ENCODE results near the gene HTATIP2.

The HTATIP2 gene

DNA sequence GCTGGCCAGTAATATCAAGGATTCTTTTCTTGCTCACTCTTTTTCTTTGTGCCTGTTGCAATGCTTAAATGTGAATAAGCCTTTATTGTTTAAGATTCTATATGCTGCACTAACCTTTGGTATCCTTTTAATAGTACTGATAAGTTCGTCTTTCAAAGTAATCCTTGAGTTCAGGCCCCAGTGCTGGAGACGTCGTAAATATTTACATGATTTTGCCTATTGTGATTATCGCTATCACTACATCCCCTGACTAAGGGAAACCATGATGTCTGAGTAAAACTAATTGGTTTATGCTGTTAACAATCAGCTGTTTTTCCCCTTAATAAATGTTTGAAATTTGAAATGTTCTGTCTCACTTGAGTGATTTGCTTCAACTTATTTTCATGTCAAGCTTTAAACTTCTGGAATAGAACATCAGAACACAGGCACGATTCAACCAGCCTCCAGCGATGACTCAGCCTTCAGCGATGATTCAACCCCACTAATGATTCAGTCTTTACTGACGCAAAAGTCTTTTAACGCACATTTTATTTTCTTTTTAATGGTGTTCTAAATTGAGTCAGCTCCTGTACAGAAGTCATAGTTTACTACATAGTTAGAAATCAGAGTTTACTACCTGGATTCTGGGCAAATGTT, 3.9 kb downstream of the HTATIP2 start:
- DNase-seq (ENCODE audit: low read depth): peak; percentile 64
- H3K4me3 ChIP-seq (ENCODE audit: low read depth, low read length): no peak overlapping the region
- TF ChIP-seq, protein P1, sequence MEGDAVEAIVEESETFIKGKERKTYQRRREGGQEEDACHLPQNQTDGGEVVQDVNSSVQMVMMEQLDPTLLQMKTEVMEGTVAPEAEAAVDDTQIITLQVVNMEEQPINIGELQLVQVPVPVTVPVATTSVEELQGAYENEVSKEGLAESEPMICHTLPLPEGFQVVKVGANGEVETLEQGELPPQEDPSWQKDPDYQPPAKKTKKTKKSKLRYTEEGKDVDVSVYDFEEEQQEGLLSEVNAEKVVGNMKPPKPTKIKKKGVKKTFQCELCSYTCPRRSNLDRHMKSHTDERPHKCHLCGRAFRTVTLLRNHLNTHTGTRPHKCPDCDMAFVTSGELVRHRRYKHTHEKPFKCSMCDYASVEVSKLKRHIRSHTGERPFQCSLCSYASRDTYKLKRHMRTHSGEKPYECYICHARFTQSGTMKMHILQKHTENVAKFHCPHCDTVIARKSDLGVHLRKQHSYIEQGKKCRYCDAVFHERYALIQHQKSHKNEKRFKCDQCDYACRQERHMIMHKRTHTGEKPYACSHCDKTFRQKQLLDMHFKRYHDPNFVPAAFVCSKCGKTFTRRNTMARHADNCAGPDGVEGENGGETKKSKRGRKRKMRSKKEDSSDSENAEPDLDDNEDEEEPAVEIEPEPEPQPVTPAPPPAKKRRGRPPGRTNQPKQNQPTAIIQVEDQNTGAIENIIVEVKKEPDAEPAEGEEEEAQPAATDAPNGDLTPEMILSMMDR (IDR thresholded peaks at IDR 0.05; ENCODE audit: low read depth, low read length): no peak
- TF ChIP-seq, protein P2, sequence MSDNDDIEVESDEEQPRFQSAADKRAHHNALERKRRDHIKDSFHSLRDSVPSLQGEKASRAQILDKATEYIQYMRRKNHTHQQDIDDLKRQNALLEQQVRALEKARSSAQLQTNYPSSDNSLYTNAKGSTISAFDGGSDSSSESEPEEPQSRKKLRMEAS (IDR thresholded peaks at IDR 0.05; ENCODE audit: low read depth, low read length): no peak
- TF ChIP-seq MYC (IDR thresholded peaks at IDR 0.05; ENCODE audit: low read depth, low read length) (0 out of 2 replicates have a peak, but pooled peaks have one; percentile 12), POLR2A (IDR thresholded peaks at IDR 0.05; ENCODE audit: extremely low read depth, insufficient read length) (no peak)

- DNase-seq (ENCODE audit: low read depth): no peak
- no peak overlapping the region for H3K4me3 ChIP-seq (ENCODE audit: low read depth, low read length)
- no peak for TF ChIP-seq MYC (IDR thresholded peaks at IDR 0.05; ENCODE audit: low read depth, low read length)
- TF ChIP-seq POLR2A (IDR thresholded peaks at IDR 0.05; ENCODE audit: extremely low read depth, insufficient read length): no peak
- TF ChIP-seq, protein P2 (IDR thresholded peaks at IDR 0.05; ENCODE audit: low read depth, low read length): no peak
- TF ChIP-seq, protein P1 (IDR thresholded peaks at IDR 0.05; ENCODE audit: low read depth, low read length): no peak
These were observed 4.9 kb downstream of the HTATIP2 start for GRCh38 chr11:20368438-20368837.

- TF ChIP-seq, protein P2 (IDR thresholded peaks at IDR 0.05; ENCODE audit: low read depth, low read length): no peak
- TF ChIP-seq, protein P1 (IDR thresholded peaks at IDR 0.05; ENCODE audit: low read depth, low read length): no peak
- TF ChIP-seq POLR2A (IDR thresholded peaks at IDR 0.05; ENCODE audit: extremely low read depth, insufficient read length) (no peak), MYC (IDR thresholded peaks at IDR 0.05; ENCODE audit: low read depth, low read length) (no peak)
- no peak overlapping the region for H3K4me3 ChIP-seq (ENCODE audit: low read depth, low read length)
- no peak for DNase-seq (ENCODE audit: low read depth)
These were observed 6.3 kb downstream of the HTATIP2 start for GRCh38 chr11:20369826-20370225.

GRCh38 chr11:20372081-20372626, 8.6 kb downstream of the HTATIP2 start:
- no peak for DNase-seq (ENCODE audit: low read depth)
- TF ChIP-seq MYC (IDR thresholded peaks at IDR 0.05; ENCODE audit: low read depth, low read length) (no peak), POLR2A (IDR thresholded peaks at IDR 0.05; ENCODE audit: extremely low read depth, insufficient read length) (no peak)
- TF ChIP-seq, protein P2 (IDR thresholded peaks at IDR 0.05; ENCODE audit: low read depth, low read length): no peak
- TF ChIP-seq, protein P1 (IDR thresholded peaks at IDR 0.05; ENCODE audit: low read depth, low read length): no peak
- H3K4me3 ChIP-seq (ENCODE audit: low read depth, low read length): no peak overlapping the region

- DNase-seq (ENCODE audit: low read depth): no peak
- TF ChIP-seq POLR2A (IDR thresholded peaks at IDR 0.05; ENCODE audit: extremely low read depth, insufficient read length) (no peak), MYC (IDR thresholded peaks at IDR 0.05; ENCODE audit: low read depth, low read length) (no peak)
- TF ChIP-seq, protein P1 (IDR thresholded peaks at IDR 0.05; ENCODE audit: low read depth, low read length): no peak
- TF ChIP-seq, protein P2 (IDR thresholded peaks at IDR 0.05; ENCODE audit: low read depth, low read length): no peak
- H3K4me3 ChIP-seq (ENCODE audit: low read depth, low read length): no peak overlapping the region
These were observed 9.6 kb downstream of the HTATIP2 start for GRCh38 chr11:20373147-20373546.
